Activated effector memory CD4-positive, alpha-beta T cell treated with Interleukin-2 at 50 U/mL for 16 hours (primary cell): ENCODE results near the gene GNB2.
"Not testable (repeated sequence)": the region's sequence is repeated elsewhere in the genome, so short reads cannot be mapped to it uniquely, and the experiment has no call there.

Experiments used
- DNase-seq: peaks from one replicate; pipeline ENCODE4 v3.0.0-alpha.2; 2020

GNB2 gene

DNA sequence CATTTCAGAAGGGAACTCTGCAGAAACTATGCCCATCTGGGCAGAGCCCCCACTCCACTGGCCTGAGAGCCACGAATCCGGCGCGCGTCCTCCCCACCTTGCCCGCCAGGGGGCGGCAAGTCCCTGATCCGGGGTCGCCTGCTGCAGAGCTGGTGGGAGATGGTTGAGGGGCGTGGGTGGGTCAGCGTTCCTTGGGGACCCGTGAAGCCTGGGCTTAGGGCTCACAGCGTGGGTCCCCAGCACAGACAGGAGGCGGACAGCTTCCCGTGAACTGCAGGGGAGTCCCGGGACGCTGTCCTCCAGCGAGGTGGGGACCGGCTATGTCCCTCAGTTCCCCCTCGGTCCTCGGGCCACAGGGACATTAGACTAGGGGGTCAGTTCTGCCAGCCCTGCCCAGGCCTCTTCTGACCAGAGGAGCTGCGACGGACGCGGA, 31.8 kb downstream of the GNB2 start:
- peak; percentile 63 for DNase-seq

DNA sequence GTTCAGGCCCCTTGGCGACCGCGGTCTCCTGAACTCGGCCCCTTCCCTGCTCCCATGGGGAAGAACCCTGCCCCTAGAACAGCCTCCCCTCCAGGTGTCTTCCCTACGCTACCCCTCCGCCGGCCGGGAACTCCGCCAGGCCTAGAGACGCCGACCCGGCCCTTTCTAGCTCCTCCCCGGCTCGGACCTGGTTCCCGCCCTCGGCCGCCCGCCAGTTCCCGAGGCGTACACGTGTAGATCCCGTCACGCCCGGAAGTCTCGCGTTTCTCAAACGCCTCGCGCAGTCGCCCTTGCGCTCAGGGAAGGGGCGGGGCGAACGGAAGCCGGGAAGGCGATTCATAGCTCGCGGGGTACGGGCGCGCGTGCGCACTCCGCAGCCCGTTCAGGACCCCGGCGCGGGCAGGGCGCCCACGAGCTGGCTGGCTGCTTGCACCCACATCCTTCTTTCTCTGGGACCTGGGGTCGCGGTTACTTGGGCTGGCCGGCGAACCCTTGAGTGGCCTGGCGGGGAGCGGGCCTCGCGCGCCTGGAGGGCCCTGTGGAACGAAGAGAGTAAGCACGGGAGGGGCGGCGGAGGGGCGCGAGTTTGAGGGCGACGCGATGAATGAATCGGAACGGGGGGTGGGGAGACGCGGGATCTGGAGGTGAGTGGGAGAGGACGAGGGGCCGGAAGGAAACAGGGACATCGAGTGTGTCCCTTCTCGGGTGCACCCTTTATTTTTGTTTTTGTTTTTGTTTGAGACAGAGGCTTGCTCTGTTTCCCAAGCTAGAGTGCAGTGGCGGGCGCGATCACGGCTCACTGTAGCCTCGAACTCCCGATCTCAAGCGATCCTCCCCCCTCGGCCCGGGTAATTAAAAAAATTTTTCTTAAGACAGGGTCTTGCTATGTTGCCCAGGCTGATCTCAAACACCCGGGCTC, 32.5 kb downstream of the GNB2 start, which contains the start of gene POP7:
Gene POP7 (plus strand): TSS at position 369 of the 919 bp plus-strand sequence. CDS start 710 bp downstream, outside the sequence.
- peak; percentile 97 for DNase-seq

DNA sequence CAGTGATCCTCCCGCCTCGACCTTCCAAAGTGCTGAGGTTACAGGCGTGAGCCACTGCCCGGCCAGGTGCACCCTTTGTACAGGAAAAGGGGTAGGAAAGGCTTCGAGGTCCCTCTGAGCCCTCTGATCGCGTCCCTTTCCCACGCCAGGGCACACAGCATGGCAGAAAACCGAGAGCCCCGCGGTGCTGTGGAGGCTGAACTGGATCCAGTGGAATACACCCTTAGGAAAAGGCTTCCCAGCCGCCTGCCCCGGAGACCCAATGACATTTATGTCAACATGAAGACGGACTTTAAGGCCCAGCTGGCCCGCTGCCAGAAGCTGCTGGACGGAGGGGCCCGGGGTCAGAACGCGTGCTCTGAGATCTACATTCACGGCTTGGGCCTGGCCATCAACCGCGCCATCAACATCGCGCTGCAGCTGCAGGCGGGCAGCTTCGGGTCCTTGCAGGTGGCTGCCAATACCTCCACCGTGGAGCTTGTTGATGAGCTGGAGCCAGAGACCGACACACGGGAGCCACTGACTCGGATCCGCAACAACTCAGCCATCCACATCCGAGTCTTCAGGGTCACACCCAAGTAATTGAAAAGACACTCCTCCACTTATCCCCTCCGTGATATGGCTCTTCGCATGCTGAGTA, 33.3 kb downstream of the GNB2 start:
- DNase-seq: no peak

DNA sequence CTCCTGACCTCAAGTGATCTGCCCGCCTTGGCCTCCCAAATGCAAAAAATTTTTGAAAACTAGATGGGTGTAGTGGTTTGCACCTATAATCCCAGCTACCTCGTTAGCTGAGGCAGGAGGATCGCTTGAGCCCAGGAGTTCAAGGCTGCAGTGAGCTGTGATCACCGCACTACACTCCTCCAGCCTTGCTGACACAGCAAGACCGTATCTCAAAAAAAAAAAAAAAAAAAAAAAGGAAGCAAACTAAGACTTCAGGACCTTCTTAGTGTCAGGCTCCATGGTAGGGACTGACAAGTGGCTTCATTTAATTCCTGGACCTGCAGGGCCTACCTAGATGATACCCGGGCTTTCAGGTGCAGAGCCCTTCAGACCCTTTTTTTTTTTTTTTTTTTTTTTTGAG, 34.9 kb downstream of the GNB2 start:
- DNase-seq: no peak

GRCh38 chr7:100710452-100710851, 36.9 kb downstream of the GNB2 start:
- no peak for DNase-seq

DNA sequence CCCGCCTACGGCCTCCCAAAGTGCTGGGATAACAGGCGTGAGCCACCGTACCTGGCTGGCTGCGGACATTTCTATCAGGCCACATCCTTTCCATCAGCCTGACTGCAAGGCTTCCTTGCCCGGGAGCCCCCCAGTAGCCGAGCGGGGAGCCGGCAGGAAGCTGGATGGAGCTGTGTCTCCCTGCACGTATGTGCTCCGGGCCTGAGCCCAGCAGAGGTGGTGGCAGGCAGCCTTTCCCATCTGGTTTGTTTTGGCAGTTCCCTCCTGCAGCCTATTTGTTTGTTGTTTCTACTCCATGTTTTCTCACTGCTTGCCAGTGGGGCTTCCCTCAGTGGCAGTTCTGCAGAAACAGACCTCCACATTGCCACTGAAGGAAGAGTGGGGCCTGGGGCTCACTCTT, 37.8 kb downstream of the GNB2 start:
- DNase-seq: no peak

GRCh38 chr7:100714725-100715124, 41.2 kb downstream of the GNB2 start:
- DNase-seq: no peak

DNA sequence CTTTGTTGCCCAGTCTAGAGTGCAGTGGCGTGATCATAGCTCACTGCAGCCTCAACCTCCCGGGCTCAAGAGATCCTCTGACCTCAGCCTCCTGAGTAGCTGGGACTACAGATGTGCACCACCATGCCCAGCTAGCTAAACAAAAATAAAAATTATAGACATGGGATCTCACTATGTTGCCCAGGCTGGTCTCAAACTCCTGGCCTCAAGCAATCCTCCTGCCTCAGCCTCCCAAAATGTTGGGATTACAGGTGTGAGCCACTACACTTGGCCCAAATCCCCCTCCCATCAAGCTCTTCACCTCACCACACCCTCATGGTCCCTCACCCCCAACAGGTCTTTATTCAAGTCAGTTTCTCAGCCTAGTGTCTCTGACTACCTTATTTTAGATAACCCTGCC, 43.5 kb downstream of the GNB2 start:
- not testable (repeated sequence) for DNase-seq

DNA sequence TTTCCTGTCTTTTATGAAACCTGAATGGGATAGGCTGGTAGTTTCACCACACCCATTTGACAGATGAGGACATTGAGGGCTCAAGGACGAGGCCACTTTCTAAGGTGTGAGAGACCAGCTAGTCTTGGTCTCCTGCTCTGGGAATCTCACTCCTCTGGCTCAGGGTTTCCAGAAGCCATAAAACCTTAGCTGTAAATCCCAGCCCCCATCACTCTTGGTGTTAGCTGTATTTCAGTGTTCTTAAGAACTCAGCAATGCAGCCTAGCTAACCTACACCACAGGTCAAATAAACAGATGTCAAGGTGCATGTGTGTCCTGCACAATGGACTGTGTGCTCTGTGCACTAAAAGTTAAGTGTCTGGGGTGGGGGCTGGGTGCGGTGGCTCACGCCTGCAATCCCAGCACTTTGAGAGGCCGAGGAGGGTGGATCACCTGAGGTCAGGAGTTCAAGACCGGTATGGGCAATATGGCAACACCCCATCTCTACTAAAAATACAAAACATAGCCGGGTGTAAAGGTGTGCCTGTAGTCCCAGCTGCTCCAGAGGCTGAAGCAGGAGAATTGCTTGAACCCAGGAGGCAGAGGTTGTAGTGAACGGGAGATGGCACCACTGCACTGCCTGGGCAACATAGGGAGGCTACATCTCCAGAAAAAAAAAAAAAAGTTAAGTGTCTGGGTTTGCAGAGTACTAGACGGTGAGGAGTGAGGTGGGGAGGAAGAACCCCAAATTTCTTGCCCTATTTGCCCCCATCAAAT, 46.2 kb downstream of the GNB2 start:
- no peak for DNase-seq

GRCh38 chr7:100720279-100720670, 46.7 kb downstream of the GNB2 start, which contains the start of gene EPO:
EPO (plus strand) TSS chr7:100720468; CDS start chr7:100720981, 513 bp downstream.
- no peak for DNase-seq

GRCh38 chr7:100720671-100721504, 47.3 kb downstream of the GNB2 start:
- DNase-seq: no peak

DNA sequence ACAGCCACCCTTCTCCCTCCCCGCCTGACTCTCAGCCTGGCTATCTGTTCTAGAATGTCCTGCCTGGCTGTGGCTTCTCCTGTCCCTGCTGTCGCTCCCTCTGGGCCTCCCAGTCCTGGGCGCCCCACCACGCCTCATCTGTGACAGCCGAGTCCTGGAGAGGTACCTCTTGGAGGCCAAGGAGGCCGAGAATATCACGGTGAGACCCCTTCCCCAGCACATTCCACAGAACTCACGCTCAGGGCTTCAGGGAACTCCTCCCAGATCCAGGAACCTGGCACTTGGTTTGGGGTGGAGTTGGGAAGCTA, 47.9 kb downstream of the GNB2 start:
- no peak for DNase-seq

DNA sequence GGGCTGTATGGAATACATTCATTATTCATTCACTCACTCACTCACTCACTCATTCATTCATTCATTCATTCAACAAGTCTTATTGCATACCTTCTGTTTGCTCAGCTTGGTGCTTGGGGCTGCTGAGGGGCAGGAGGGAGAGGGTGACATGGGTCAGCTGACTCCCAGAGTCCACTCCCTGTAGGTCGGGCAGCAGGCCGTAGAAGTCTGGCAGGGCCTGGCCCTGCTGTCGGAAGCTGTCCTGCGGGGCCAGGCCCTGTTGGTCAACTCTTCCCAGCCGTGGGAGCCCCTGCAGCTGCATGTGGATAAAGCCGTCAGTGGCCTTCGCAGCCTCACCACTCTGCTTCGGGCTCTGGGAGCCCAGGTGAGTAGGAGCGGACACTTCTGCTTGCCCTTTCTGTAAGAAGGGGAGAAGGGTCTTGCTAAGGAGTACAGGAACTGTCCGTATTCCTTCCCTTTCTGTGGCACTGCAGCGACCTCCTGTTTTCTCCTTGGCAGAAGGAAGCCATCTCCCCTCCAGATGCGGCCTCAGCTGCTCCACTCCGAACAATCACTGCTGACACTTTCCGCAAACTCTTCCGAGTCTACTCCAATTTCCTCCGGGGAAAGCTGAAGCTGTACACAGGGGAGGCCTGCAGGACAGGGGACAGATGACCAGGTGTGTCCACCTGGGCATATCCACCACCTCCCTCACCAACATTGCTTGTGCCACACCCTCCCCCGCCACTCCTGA, 49.1 kb downstream of the GNB2 start:
- no peak for DNase-seq

DNA sequence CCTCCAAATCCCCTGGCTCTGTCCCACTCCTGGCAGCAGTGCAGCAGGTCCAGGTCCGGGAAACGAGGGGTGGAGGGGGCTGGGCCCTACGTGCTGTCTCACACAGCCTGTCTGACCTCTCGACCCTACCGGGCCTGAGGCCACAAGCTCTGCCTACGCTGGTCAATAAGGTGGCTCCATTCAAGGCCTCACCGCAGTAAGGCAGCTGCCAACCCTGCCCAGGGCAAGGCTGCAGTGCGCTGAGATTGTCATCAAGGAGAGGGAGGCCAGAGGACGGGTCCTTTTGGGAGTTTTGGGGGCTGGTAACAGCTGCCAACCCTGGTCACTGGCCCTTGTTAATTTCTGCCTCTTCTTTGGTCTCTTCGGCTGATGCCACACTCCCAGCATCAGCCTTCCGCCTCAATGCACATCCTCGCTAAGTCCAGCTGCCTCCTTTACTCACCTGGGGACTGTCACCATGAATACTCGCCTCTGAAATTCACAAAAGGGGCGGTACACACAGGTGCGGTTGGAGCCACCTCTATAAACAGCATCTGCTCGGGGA, 50.3 kb downstream of the GNB2 start:
- no peak for DNase-seq

GRCh38 chr7:100724364-100724763, 50.8 kb downstream of the GNB2 start:
- DNase-seq: not testable (repeated sequence)

DNA sequence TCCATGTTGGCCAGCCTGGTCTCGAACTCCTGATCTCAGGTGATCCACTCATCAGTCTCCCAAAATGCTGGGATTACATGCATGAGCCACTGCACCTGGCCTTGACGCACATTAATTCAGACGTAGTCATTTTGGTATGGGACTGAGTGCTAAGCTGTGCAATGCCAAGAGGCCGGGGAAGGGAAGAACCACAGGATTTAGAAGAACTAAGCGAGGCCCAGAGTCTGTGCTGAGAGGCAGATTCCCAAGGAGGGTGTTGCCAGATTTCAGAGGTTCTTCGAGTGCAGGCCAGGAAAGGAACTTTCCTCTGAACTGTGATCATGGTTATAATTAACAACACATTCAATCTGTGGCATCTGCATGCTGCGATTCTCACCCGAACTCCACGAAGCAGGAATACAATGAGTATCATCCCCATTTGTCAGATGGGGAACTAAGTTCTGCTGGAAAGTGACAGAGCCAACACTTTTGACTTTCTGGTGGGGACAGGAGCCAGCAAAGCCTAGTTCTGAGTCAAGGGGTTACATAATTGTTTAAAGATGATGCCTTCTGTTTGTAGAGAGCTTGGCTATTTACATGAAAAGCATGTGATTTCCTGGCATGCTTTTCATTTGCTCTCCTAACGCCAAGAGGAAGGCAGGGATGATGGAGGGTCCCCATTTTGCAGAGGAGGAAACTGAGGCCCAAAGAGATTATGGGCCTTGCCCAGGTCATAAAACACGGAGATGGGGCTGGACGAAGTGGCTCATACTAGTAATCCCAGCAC, 53.6 kb downstream of the GNB2 start:
- DNase-seq: no peak

DNA sequence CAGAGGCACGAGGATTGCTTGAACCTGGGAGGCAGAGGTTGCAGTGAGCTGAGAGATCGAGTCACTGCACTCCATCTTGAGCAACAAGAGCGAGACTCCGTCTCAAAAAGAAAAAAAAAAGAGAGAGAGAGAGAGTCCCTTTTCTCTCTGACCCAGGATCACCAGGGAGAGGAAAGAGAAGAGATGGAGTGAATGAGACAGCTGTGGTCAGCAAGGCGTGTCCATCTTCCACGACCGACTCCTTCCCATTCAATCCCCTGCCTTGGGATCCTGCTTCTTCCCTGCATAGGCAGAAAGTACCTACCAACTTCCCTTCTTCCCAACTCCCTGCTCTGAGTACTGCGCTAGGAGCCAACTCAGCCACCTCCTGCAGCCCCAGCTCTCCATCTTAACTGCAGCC, 54.7 kb downstream of the GNB2 start:
- DNase-seq: no peak
